Stimulated activated CD4-positive, alpha-beta T cell treated with anti-CD3 and anti-CD28 coated beads, Interleukin-12 subunit alpha, Interleukin-12 subunit beta, amount 100 ng/mL, for 48 hours (primary cell): ENCODE results near the gene CTSH.
"Not testable (repeated sequence)": the region's sequence is repeated elsewhere in the genome, so short reads cannot be mapped to it uniquely, and the experiment has no call there.

Source experiments
- DNase-seq, 3 donors: peaks; one replicate each; pipeline ENCODE4 v3.0.0-alpha.2; 2020; ENCODE audit warnings: low read depth in 2 of 3, low spot score in 1 of 3

The CTSH gene

DNA sequence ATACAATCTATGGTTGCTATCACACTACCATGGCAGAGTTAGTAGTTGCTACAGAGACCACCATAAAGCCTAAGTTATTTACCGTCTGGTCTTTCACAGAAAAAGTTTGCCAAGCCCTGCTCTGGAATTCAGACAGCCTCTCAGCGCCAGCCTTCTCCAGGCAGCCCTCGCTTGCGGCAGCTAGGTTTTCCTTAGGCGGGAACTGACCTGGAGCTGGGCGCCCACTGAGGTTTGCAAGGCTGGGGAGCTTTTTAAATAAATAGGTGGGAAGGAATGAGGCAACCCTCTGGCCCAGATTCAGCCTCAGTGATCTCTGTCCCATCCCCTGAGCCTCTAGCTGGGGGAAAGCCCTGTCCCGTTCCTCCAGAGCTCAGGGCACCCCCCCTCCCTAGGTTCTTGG is 1.2 kb downstream of the CTSH start:
- DNase-seq = no peak

DNA sequence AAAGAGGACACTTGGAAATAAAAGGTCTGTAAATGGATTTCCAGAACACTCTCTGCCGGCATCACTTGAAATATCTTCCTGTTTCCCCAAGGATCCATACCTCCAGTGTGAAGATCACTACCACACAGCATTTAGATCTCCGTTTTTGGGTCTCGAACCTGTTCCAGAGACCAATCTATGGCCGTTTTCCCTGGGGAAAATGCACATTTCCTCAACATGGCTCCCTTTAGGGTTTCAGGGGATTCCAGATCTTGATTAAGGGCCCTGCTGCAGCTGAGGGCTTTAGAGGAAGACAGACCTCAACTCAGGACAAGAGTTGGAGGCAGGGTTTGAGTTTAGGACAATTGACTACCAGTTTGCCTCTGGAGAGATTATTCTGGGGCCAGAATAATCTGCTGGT is 2.1 kb downstream of the CTSH start:
- no peak for DNase-seq

DNA sequence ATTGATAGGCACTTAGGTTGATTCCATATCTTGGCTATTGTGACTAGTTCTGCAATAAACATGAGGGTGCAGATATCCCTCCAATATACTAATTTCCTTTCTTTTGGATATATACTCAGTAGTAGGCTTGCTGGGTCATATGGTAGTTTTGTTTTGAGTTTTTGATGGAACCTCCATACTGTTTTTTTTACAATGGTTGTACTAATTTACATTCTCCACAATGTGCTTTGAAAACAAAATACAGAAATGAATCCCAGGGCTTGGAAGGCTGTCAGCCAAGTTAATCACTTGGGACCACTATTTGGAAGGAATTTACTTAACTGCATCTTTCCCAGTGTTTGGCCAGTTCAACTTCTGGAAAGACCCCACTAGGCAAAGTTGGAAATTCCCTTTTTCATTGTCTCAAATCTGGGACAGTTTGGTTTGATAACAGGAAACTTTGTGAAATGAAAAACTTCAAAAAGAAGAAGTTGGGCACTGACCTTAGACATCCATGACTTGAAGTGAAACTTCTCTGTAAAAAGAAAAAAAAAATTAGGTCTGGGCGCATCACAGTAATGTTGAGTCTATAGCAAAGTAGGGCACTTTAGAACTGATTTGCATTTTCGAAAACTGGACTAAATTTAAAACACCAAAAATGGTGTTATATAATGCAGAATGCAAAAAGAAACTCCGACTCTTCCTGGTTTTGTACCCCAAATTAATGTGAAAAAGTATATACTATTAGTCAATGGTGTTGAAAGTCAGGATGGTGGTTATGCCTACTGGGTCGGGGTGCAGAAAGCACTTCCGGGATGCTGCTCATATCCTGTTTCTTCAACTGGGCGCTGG is 6.0 kb downstream of the CTSH start:
- DNase-seq = no peak

DNA sequence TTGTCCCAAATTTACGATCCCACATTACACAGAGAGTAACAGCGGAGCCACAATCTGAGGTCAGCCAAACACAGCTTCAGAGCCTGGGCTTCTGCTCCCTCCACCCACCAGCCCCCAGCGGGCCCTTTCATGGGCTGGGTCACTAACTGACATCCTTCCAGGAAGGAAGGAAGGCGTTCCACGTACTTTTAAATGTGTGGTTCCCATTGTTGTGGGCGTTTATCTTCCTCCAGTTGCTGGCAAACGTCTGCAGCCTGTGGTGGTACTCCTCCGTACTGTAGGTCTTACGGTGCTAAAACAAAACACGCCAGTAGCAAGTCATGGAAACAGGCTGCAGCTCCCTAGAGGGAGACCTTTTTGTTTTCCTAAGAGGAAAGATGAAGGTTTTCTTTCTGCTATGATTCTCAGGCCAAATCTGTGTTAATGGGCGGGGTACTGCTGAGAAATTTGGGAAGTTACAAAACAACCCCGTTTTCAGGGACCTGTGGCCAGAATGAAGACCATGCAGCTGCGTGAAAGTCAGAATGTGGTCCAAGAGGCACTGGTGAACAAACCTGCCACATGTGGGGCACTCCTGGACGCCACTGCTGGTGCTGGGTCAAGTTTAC is 7.6 kb downstream of the CTSH start:
- DNase-seq = no peak

DNA sequence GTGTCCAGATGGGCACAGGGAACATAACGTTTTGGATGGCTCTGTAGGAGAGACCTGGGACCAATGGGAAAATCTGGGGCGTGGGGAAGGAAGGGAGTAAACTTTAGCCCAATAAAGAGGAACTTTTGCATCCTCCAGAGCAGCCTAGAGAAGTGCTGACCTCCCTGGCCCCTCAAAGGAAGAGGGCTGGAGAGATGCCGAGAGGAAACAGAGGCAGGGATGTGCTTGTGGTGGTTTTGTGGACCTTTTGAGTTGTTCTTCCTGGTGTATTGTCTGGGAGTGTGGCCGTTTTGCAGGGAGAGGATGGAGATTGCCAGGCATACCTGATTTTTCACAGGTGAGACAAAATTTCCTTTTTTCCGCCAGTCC is 10.2 kb downstream of the CTSH start:
- DNase-seq = no peak

DNA sequence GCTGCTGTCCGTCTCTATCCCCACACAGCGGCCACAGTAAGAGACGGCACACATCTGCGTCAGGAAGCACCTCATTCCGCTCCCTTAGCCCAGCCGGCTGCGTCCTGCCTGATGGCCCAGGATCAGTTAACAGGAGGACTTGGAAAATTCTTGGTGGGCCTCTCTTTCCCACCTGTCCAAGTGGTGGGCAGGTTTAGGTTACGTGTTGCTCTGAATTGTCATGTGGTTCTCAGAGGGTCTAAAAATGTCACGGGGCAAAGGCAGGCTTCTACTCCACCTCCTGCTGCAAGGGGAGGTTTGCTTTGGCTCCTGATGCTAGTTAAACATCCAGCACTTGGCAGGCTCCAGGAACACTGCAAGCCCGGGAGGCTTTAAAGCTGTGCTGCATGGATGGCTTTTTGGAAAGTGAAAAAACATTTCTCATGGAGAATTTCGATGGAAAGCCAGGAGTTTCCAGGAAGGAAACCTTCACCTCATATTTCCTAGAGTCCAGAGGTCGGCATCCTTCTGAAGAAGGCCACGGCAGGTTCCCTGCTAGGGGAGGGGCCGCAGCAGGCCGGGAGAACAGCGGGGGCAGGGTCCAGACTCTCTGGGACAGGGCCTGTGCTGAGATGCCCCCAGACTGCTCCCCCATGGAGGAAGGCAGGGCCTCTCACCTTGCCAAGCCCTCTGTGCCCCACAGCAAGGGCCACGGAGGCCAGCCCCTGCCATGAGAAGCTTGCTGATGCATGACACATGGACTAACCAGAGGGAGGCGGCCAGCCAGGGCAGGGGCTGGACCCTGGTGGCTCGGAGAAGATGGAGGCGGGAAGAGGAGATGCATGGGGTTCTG is 10.8 kb downstream of the CTSH start:
- no peak for DNase-seq

DNA sequence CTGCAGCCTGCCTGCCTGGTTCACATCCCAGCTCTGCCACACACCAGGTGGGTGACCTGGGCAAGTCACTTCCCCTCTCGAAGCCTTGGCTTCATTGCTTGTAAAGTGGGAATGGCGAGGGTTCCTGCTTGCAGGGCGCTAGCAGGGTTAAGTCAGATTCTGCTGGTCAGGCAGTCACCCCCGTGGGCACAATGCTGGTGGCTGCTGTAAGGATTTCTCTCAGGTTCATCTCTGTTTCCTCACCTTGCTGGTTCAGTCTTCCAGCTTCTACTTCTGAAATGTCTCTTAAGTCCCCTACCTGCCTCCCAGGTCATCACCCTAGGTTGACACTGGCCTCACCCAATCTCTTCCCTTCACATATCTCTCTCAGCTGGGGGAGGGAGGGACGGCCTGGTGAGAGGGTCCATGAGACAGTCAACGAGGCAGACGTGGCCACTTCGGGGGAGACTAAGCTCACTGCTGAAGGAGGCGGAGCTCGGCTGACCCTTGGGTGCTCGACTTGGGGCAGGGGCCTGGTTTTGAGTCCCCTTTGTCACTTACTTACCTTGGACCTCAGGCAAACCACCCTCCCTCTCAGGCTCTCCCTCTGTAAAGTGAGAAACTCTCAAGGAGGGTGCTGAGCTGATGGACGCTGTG is 11.5 kb downstream of the CTSH start:
- no peak for DNase-seq

DNA sequence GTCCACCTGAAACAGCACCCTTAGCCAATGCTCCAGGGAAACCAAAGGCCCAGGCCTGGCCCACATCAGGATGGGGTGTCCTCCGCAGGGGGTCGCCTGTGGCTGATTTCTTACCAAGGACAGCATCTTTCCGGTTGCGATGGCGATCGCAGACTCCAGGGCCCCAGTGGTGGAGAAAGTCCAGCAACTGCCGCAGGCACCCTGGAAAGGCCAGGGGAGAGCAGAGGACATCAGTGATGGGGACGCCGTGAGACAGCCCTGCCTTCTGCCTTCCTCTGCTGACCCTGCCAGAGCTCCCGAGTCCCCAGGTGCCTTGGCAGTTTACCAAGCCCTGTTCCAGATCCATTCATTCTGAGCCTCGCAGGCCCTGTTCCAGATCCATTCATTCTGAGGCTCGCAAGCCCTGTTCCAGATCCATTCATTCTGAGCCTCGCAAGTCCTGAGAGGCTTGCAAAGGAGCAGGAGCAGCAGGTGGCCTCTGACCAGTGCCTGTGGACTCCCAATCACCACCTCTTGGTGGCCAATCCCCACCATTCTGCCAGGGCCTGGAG is 12.5 kb downstream of the CTSH start:
- no peak for DNase-seq

DNA sequence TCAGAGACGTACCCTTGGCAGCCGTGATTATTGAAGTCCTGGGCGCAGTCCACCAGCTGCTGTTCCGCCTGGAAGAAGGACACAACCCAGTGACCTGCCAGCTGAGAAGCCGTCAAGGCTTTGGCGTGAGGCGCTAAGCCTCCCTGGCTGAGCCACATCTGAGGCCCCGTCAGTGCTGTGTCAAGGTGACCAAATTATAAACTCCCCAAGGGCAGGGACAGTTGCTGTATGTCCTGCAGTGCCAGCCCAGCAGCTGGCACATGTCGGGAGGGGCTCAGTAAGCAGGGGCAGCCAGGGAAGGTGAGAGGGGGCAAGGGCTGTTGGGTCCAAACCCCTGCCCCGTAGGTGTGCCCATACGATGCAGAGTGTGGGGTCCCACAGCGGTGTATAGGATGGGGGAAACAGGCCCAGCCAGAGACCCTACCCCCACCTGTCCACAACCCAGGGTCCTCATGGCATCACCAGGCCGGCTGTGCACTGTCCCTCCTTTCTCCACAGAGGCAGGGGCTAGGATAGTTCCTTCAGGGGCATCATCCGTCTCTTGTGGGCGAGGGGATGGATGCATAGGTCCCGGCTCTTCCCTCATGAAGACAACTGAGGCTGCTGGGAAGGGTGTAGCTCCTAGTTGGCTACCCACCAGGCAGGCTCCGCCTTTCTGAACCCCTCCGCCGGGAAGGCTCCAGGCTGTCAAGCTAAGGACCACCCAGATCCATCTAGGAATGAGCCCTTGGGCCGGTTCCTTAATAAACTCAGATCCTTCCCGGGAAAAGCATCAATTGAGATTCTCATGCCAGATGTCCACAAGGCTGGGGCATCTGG is 13.2 kb downstream of the CTSH start:
- DNase-seq = no peak

DNA sequence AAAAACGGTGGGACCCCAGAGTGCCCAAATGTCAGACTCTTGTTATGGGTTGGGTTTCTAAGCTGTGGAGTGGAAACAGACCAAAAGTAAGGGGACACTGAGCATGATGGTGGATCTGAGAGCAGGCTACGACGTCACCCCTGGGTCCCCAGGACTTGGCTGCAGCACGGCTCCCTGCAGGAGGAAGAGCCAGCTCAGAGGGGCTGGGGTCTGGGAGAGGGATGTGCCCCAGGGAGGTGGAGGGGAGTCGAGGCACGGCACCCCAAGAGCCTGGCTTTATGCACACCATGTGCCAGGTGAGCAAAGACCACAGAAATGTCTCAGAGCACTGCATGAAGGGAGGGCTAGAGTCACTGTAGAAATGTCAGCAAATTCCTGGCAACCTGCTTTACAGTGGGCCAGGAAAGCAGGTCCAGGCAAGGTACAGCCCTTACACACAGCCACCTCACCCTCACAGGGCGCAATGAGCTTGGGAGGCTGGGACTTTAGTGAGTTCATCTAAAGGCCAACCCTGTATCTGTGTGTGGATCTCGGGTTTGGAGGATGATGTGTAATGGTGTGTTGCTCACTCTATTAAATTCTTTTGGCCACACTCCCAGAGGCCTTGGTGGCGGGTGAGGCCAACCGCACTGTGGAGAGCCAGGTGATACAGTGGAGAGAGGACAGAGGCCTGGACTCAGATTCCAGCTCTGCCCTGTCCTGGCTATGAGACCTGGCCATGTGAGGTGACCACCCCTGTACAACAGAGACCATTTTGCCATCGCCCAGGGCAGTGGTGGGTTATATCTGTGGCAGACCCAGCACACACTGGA is 14.1 kb downstream of the CTSH start:
- DNase-seq = no peak

DNA sequence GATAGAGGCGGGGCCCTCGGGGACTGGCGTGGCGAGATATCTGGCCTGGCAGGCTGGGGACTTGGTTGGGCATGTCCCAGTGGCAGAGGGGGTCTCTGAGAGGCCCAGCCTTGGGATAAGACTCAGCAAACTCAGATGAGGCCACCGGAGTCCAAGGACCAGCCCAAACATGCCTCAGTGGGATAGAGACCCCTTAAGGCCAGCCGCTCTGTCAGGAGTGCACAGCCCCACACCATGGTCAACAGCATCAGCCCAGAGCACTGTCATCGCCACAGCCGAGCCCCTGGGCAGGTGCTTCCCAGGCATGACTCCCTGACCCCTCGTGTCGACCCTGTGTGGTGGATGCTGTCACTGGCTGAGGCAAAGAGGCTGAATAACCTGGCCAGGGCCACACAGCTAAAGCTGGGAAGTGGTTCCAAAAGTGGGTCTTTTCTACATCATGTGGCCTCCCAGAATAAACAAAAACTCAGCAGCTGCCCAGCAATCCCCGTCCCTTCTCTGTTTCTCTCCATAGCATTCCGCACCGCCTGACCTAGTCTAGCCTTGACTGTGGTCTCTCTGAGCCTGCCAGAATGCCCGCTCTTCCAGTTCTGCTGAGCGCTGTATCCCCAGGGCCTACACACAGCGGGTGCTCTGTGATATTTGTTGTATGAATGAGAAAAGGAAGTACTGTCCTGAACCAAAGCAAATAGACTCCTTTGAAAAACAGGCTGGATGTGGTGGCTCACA is 15.1 kb downstream of the CTSH start:
- DNase-seq = no peak

DNA sequence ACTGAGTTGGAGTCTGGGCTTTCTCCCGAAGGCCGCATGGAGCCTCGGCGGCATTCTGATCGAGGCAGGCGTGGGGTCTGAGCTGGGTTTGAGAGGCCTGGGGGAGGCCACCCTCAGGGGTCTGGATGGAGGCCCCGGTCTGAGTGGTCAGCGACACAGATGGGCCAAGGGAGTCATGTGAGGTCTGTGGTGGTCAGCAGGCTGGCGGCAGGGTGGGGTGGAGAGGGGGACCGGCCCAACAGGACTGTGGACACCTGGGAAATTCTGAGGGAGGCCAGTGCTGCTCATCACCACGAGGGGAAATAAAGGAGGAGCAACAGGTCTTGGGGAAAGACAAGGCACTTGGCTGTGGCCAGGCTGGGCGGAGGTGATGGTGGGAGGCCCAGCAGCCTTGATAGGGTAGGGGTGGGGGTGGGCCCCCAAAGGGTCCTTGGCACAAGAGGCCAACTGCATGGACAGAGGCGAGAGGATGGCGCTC is 16.2 kb downstream of the CTSH start:
- DNase-seq = no peak

DNA sequence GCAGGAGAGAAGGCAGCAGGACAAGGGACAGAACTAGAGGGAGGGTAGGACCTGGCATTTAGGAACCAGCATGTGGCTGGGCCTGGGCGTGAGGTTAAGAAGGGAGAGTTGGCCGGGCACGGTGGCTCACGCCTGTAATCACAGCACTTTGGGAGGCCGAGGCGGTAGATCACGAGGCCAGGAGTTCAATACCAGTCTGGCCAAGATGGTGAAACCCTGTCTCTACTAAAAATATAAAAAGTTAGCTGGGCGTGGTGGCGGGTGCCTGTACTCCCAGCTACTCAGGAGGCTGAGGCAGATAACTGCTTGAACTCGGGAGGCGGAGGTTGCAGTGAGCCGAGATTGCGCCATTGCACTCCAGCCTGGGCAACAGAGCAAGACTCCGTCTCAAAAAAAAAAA is 16.7 kb downstream of the CTSH start:
- not testable (repeated sequence) for DNase-seq

DNA sequence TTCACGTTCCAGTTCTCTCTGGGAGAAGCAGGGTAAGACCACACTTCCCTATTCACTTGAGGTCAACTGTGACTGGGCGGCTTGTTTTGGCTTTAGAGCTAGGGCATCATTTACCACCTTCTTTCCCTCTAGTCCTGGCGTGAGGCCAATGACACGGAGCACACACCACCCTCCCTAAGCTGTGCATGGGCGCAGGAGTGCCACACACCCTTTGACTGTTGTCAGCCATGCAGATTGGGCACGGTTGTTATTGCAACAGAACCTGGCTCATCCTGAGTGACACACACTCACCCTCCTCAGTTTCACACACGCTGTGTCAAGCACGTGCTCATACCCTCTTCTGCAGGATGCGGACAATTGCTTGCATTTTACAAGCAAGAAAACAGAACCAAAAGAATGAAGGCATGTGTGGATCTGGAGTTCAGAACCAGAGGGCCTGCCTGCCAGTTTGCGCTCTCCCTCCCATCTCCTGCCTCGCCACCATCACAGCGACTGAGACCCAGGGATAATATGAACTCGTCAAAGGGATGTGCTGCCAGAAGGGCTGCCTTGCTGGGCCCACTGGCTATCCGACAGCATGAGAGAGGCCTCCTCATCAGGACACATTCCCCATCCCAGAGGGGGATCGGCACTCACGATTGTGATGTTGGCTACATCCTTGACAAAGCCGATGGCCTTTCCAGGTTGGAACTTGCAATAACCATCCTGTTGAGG is 17.6 kb downstream of the CTSH start:
- no peak for DNase-seq

DNA sequence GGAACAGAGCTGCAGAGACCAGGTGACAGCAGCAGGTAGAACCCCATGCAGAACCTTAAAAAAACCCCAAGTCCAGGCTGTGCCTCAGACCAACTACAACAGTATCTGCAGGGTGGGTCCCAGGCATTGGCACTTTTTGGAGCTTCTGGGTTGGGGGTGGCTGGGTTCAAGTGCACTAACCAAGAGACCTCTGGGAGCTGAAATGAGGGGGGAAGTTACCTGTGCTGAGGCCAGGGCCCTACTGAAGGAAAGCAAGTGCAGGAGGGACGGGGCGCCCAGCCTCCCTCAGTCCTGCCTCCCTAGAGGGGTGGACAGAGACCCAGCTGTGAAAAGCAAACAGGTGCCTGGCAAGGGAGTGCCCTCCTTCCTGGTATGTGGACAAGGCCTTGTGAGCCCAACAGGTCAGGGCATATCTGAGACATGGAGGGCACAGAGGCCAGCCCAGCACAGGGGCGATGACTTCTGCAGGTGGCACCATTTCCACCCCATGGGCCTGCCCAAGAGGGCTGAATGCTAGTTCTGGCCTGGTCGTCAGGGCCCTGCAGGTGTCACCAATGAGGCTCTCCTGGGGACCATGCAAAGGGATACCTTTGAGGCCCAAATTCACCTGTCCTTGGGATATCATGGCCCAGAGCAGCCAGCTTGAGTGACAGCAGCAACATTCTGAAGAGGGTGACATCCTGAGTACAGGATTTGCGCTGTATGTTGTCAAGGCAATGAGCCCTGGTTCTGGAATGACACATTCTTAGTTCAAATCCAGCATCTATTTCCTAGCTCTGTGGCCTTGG is 18.7 kb downstream of the CTSH start:
- no peak for DNase-seq

DNA sequence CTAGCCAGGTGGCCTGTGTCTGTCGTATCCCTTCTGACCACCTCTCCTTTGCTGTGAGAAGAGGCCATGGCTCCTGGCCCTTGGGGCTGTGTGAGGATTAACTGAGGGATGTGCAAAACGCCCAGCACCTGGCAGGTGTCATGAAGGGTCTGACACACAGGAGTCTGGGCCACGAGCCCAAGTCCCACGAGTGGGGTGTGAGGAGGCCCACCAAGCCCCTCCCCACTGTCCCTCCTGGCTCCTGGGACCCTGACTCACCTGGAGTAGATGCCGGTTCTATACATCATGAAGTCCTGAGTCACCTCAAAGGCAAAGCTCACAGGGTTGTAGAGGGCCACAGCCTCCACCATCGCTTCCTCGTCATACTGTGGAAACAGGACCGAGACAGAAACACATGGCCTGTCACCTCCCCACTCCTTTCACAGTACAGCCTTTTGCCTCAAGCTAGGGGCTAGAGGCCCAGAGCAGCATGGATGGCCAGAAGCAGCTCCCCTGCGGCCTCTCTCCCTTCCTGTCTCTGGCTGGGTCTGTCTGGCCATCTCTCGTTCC is 19.7 kb downstream of the CTSH start:
- no peak for DNase-seq
